Germinal center (tissue), 1 donor: Measurements from ENCODE around the gene MT3.

ENCODE experiments used
- DNase-seq: peaks from one replicate; pipeline ENCODE4 v3.0.0; 2012; ENCODE audit warnings: mixed read lengths, low spot score

Gene MT3

GRCh38 chr16:56589141-56590039 is at the start of gene MT3:
Gene MT3, plus strand, starts transcription at chr16:56589528. Its CDS starts 63 bp downstream, at chr16:56589591.
- no peak for DNase-seq

GRCh38 chr16:56539656-56540055 is 49.7 kb upstream of the MT3 start:
- no peak for DNase-seq

- DNase-seq = no peak
These were observed 47.3 kb upstream of the MT3 start for GRCh38 chr16:56542039-56542438.

GRCh38 chr16:56547120-56547948 is 42.0 kb upstream of the MT3 start:
- no peak for DNase-seq

GRCh38 chr16:56547949-56548567 is 41.3 kb upstream of the MT3 start:
- no peak for DNase-seq

- no peak for DNase-seq
These were observed 40.2 kb upstream of the MT3 start for GRCh38 chr16:56549161-56549560.

GRCh38 chr16:56549744-56550385 is 39.5 kb upstream of the MT3 start:
- no peak for DNase-seq

GRCh38 chr16:56551796-56552738 is 37.3 kb upstream of the MT3 start:
- no peak for DNase-seq

GRCh38 chr16:56554441-56554840 is 34.9 kb upstream of the MT3 start:
- no peak for DNase-seq

- DNase-seq = no peak
These were observed 31.1 kb upstream of the MT3 start for GRCh38 chr16:56558024-56558747.

GRCh38 chr16:56559109-56559508 is 30.2 kb upstream of the MT3 start:
- DNase-seq = no peak

- DNase-seq = no peak
These were observed 28.9 kb upstream of the MT3 start for GRCh38 chr16:56560447-56560846.

- no peak for DNase-seq
These were observed 28.2 kb upstream of the MT3 start for GRCh38 chr16:56561126-56561525.

- no peak for DNase-seq
These were observed 24.4 kb upstream of the MT3 start, which contains the start of gene MT4 for GRCh38 chr16:56564793-56565477. Gene MT4, plus strand, starts transcription at chr16:56565073. Its CDS starts 56 bp downstream, at chr16:56565129.

- DNase-seq = no peak
These were observed 19.4 kb upstream of the MT3 start for GRCh38 chr16:56569971-56570370.

GRCh38 chr16:56571525-56571924 is 17.8 kb upstream of the MT3 start:
- DNase-seq = no peak

GRCh38 chr16:56574625-56575024 is 14.7 kb upstream of the MT3 start:
- DNase-seq = no peak

- peak; percentile 71 for DNase-seq
These were observed 12.6 kb upstream of the MT3 start for GRCh38 chr16:56576585-56577299.

GRCh38 chr16:56577300-56577625 is 12.1 kb upstream of the MT3 start:
- no peak for DNase-seq
